Adrenal gland (tissue), 12 donors: ENCODE results near the gene CYBB. TPM values are rescaled to one million over a fixed set of nuclear protein-coding genes. Genes with fewer than 3 reads are reported as not detected.

Experiments used
- DNase-seq, 7 donors: peaks; one replicate each; pipeline ENCODE4 v3.0.0-alpha.2; 2019 to 2020
- H3K27ac ChIP-seq, 5 donors: fragments of 200-600 bp; sonication (generic) in 4 of 5; 1 replicate in 3 of 5; 2 replicates in 2 of 5; pipeline versions ENCODE4 v1.5.1 to v1.8.0; 2016 to 2020; ENCODE audit warnings: mild to moderate bottlenecking in 1 of 5
- H3K27me3 ChIP-seq: fragments of 200-600 bp; 2 replicates; pipeline ENCODE4 v1.8.0; 2021
- H3K36me3 ChIP-seq, 2 donors: fragments of 200-600 bp; replicated peaks in 1 of 2; 1 replicate in 1 of 2; 2 replicates in 1 of 2; pipeline versions ENCODE4 v1.5.1 to v1.8.0; 2018 to 2022
- H3K4me1 ChIP-seq, 2 donors: fragments of 200-600 bp; replicated peaks in 1 of 2; 1 replicate in 1 of 2; 2 replicates in 1 of 2; pipeline versions ENCODE4 v1.5.1 to v1.8.0; 2018 to 2021
- H3K4me3 ChIP-seq, 4 donors: fragments of 200-600 bp; sonication (generic) in 3 of 4; one replicate each; pipeline ENCODE4 v1.5.1; 2016 to 2018
- H3K9me3 ChIP-seq, 3 donors: fragments of 200-600 bp; sonication (generic) in 1 of 3; replicated peaks in 1 of 3; 1 replicate in 2 of 3; 2 replicates in 1 of 3; pipeline versions ENCODE4 v1.5.1 to v1.8.0; 2016 to 2021
- CTCF ChIP-seq, 6 experiments: fragments of 450-650 bp in 4 of 6; fragments of 200-600 bp in 2 of 6; sonication (generic) in 1 of 6; IDR thresholded peaks; 1 replicate in 5 of 6; 2 replicates in 1 of 6; pipeline versions ENCODE4 v1.5.1 to v1.8.0; 2016 to 2021; ENCODE audit warnings: antibody characterized with exemption in 6 of 6, mild to moderate bottlenecking in 2 of 6, moderate library complexity in 1 of 6
- POLR2A ChIP-seq, 2 donors: fragments of 450-650 bp; IDR thresholded peaks; one replicate each; pipeline ENCODE4 v1.6.1; 2017; ENCODE audit warnings: antibody characterized with exemption in 2 of 2, mild to moderate bottlenecking in 2 of 2, moderate library complexity in 1 of 2
- WGBS, 4 donors: extraction: QIAGEN DNeasy Blood & Tissue Kit in 2 of 4; methylation state at CpG; one replicate each; pipeline versions ENCODE4 v1.1.5 to v1.1.7; 2013 to 2017; 5-methylcytosine and 5-hydroxymethylcytosine counted together
- intact Hi-C, 2 donors: fragments of 100-400 bp; cut with DNase I; formaldehyde crosslinking; loops; one replicate each; pipeline versions ENCODE4 v1.14.1 to v1.15.0; 2022 to 2023
- polyA plus RNA-seq, 3 donors: library from polyadenylated mRNA; stranded (reverse); fragments of 200-250 nt in 2 of 3; fragments of 350-450 nt in 1 of 3; fragmentation: Illumina TruSeq in 1 of 3; extraction: RNeasy Lipid Tissue Mini Kit (QIAGEN cat#74804) in 1 of 3; gene quantifications; one replicate each; pipeline ENCODE4 v1.2.3, GENCODE V29; 2013 to 2014
- total RNA-seq, 9 donors: library from RNA; depleted of rRNA in 4 of 9; stranded (reverse); fragments of >200 nt in 4 of 9; fragments of 120-200 nt in 1 of 9; fragmentation: NEBNext Ultra II Directional in 1 of 9; extraction: Animal tissue kit (Norgen Biotek cat#: 25700) in 1 of 9; gene quantifications; one replicate each; pipeline versions ENCODE4 v1.1.0 to v1.2.4, GENCODE V29; 2013 to 2023
- donor health status: healthy with polysubstance abuse.
- donor health status: Bipolar disorder and iron deficiency.
- donor health status: DM: yes; HTN: yes; CAD: no.
- donor health status: DM: no; HTN: no; CAD: no.
- donor health status: DM: no; HTN: no; CAD: no.
- donor health status: DM: yes; HTN: yes; CAD: no.

CYBB gene
- total and polyA plus RNA-seq, 12 donors: 5.5 to 153 (median 56.9) TPM

- intact Hi-C loops: loop anchor here in 1 of 2 donors (10.0 kb wide), 1 partner anchor 55 kb away; no protein-coding TSS in a partner anchor
- H3K36me3 ChIP-seq: no peaks in the 10 kb centered on the region
- no peak overlapping the region for H3K4me3 ChIP-seq
- H3K27ac ChIP-seq: no peak overlapping the region
- TF ChIP-seq POLR2A (IDR thresholded peaks at IDR 0.05) (no peak), CTCF (IDR thresholded peaks at IDR 0.05) (no peak)
- H3K9me3 ChIP-seq: no peaks in the 10 kb centered on the region
- no peaks in the 10 kb centered on the region for H3K4me1 ChIP-seq
- DNase-seq: no peak
- WGBS, 4 donors: 51 to 80% (median 62%) methylated on average over 2 of the region's 2 CpGs
- peaks cover 7% of the 10 kb centered on the region for H3K27me3 ChIP-seq
Measured at GRCh38 chrX:37809970-37810369, 30.1 kb downstream of the CYBB start.

- Histone ChIP-seq H3K9me3 (no peaks in the 10 kb centered on the region), H3K27me3 (peaks cover 22% of the 10 kb centered on the region), H3K36me3 (no peaks in the 10 kb centered on the region), H3K4me3 (no peak overlapping the region), H3K27ac (no peak overlapping the region), H3K4me1 (no peaks in the 10 kb centered on the region)
- intact Hi-C loops: loop anchor here in 1 of 2 donors (10.0 kb wide), 1 partner anchor 57 kb away; no protein-coding TSS in a partner anchor
- DNase-seq: no peak
- WGBS, 4 donors: 43 to 50% (median 47%) methylated on average over 1 of the region's 1 CpG
- no peak for TF ChIP-seq CTCF (IDR thresholded peaks at IDR 0.05)
- TF ChIP-seq POLR2A (IDR thresholded peaks at IDR 0.05): no peak
Measured at GRCh38 chrX:37812110-37812509, 32.3 kb downstream of the CYBB start.

GRCh38 chrX:37813570-37813969, 33.7 kb downstream of the CYBB start:
- Histone ChIP-seq H3K4me3 (no peak overlapping the region), H3K27me3 (peaks cover 22% of the 10 kb centered on the region), H3K27ac (no peak overlapping the region), H3K4me1 (no peaks in the 10 kb centered on the region), H3K36me3 (no peaks in the 10 kb centered on the region), H3K9me3 (no peaks in the 10 kb centered on the region)
- no peak for DNase-seq
- WGBS, 4 donors: 60 to 86% (median 74%) methylated on average over 4 of the region's 4 CpGs
- TF ChIP-seq POLR2A (IDR thresholded peaks at IDR 0.05) (no peak), CTCF (IDR thresholded peaks at IDR 0.05) (no peak)
- intact Hi-C loops: loop anchor here in 1 of 2 donors (10.0 kb wide), 1 partner anchor 59 kb away; no protein-coding TSS in a partner anchor

GRCh38 chrX:37815366-37815765, 35.5 kb downstream of the CYBB start:
- WGBS, 4 donors: 46 to 68% (median 57%) methylated on average over 5 of the region's 5 CpGs
- intact Hi-C loops: loop anchor here in 1 of 2 donors (10.0 kb wide), 1 partner anchor 61 kb away; no protein-coding TSS in a partner anchor
- DNase-seq: no peak
- Histone ChIP-seq H3K4me1 (no peaks in the 10 kb centered on the region), H3K27ac (no peak overlapping the region), H3K4me3 (no peak overlapping the region), H3K36me3 (no peaks in the 10 kb centered on the region), H3K27me3 (peaks cover 22% of the 10 kb centered on the region), H3K9me3 (no peaks in the 10 kb centered on the region)
- TF ChIP-seq POLR2A (IDR thresholded peaks at IDR 0.05) (no peak), CTCF (IDR thresholded peaks at IDR 0.05) (no peak)
